ENCODE data around the gene FBXL19. TPM values are rescaled to one million over a fixed set of nuclear protein-coding genes. Genes with fewer than 3 reads are reported as not detected.

The FBXL19 gene
- polyA plus RNA-seq, 1 of the 3 experiments (the other 2 are of a cell fraction): 20.6 TPM

GRCh38 chr16:30969246-30969842, 46.0 kb downstream of the FBXL19 start (continued):
- TF ChIP-seq USF1 (IDR thresholded peaks at IDR 0.05; ENCODE audit: borderline replicate concordance, low read depth): no peak
- TF ChIP-seq CTCF (IDR thresholded peaks at IDR 0.05): no peak
- no peak for TF ChIP-seq FOXM1 (IDR thresholded peaks at IDR 0.05; ENCODE audit: low read depth)
- no peak for TF ChIP-seq FOXJ3 (CRISPR knock-in tag; IDR thresholded peaks at IDR 0.05)

- Histone ChIP-seq H4K20me1 (ENCODE audit: insufficient read depth) (no peaks in the 10 kb centered on the region), H3F3A (replicated peaks; ENCODE audit: insufficient read depth) (no peaks in the 10 kb centered on the region), H3K4me3 (ENCODE audit: low read depth in 2 of 2, low read length in 1 of 2) (no peak overlapping the region), H3K9ac (no peak overlapping the region), H3K4me2 (no peak overlapping the region), H3K4me1 (ENCODE audit: control insufficient read depth in 1 of 2, insufficient read depth in 2 of 2, low read depth in 1 of 2, low read length in 1 of 2) (no peaks in the 10 kb centered on the region), H3K9me3 (no peaks in the 10 kb centered on the region), H3K79me2 (ENCODE audit: insufficient read depth) (no peaks in the 10 kb centered on the region), H3K27ac (ENCODE audit: low read depth in 2 of 2, low read length in 1 of 2) (no peak overlapping the region), H3K9me2 (no peaks in the 10 kb centered on the region), H3K27me3 (ENCODE audit: insufficient read depth) (no peaks in the 10 kb centered on the region), H2AFZ (ENCODE audit: low read depth) (no peak overlapping the region), H3K36me3 (replicated peaks in 1 of 2; ENCODE audit: control insufficient read depth in 1 of 2, insufficient read depth in 2 of 2, low read length in 1 of 2) (peaks cover 47 to 58% of the 10 kb centered on the region in 2 experiments)
- DNase-seq: no peak
- 95% methylated on average over 13 of the region's 14 CpGs for WGBS (ENCODE audit: low lambda C conversion rate)
- ChIA-PET POLR2A (interaction anchor here (0.6 kb wide), 1 partner anchor 13 kb away, joined by 3 read pairs; no protein-coding TSS in a partner anchor), CTCF (interaction anchor here (1.6 to 1.9 kb wide), 2 partner anchors 14 to 18 kb away, joined by 3 to 12 read pairs; partner anchors contain the start of gene HSD3B7)
- TF ChIP-seq RAD21 (IDR thresholded peaks at IDR 0.05; ENCODE audit: low read length) (no peak), TEAD4 (IDR thresholded peaks at IDR 0.05; ENCODE audit: borderline replicate concordance, insufficient read depth) (no peak), CHD2 (IDR thresholded peaks at IDR 0.05; ENCODE audit: low read length, partially characterized antibody) (no peak), REST (IDR thresholded peaks at IDR 0.05; ENCODE audit: low read depth, low read length) (no peak), JUND (IDR thresholded peaks at IDR 0.05) (no peak), FOSL2 (IDR thresholded peaks at IDR 0.05; ENCODE audit: borderline replicate concordance, low read depth) (no peak)
These were observed 47.9 kb downstream of the FBXL19 start for GRCh38 chr16:30971298-30971697.
